T-helper 1 cell treated with Interleukin-12 subunit alpha and Interleukin-12 subunit beta and Interleukin-4 antibody, amounts not matched to agents 30 μg/mL and 1 μg/mL, for 36 hours (primary cell): ENCODE results near the gene C3.

Experiments
- H3K27ac Mint-ChIP-seq: one replicate; pipeline ENCODE4 v1.8.0; 2021; ENCODE audit warnings: mild to moderate bottlenecking, mixed read lengths
- H3K27me3 Mint-ChIP-seq: one replicate; pipeline ENCODE4 v1.8.0; 2021; ENCODE audit warnings: low read depth, mixed read lengths
- H3K36me3 Mint-ChIP-seq: one replicate; pipeline ENCODE4 v1.8.0; 2021; ENCODE audit warnings: low read depth, mixed read lengths
- H3K4me1 Mint-ChIP-seq: one replicate; pipeline ENCODE4 v1.8.0; 2021; ENCODE audit warnings: low read depth, mixed read lengths
- H3K4me3 Mint-ChIP-seq: one replicate; pipeline ENCODE4 v1.8.0; 2021; ENCODE audit warnings: mild to moderate bottlenecking, moderate library complexity, mixed read lengths
- H3K9me3 Mint-ChIP-seq: one replicate; pipeline ENCODE4 v1.8.0; 2021; ENCODE audit warnings: mixed read lengths

C3 gene

GRCh38 chr19:6729573-6730152 is 9.2 kb upstream of the C3 start:
- no peak overlapping the region for H3K4me3 Mint-ChIP-seq
- no peaks in the 10 kb centered on the region for H3K9me3 Mint-ChIP-seq
- H3K4me1 Mint-ChIP-seq = peaks cover 4% of the 10 kb centered on the region
- H3K27me3 Mint-ChIP-seq = no peaks in the 10 kb centered on the region
- H3K27ac Mint-ChIP-seq = no peak overlapping the region
- H3K36me3 Mint-ChIP-seq = peaks cover 12% of the 10 kb centered on the region

GRCh38 chr19:6728346-6728745 is 7.9 kb upstream of the C3 start:
- Mint-ChIP-seq H3K4me3 (no peak overlapping the region), H3K4me1 (peaks cover 7% of the 10 kb centered on the region), H3K27ac (no peak overlapping the region), H3K36me3 (peaks cover 10% of the 10 kb centered on the region), H3K27me3 (peaks cover 3% of the 10 kb centered on the region), H3K9me3 (no peaks in the 10 kb centered on the region)

- no peak overlapping the region for H3K4me3 Mint-ChIP-seq
- H3K4me1 Mint-ChIP-seq = peaks cover 20% of the 10 kb centered on the region
- peaks cover 3% of the 10 kb centered on the region for H3K27me3 Mint-ChIP-seq
- no peak overlapping the region for H3K27ac Mint-ChIP-seq
- peaks cover 4% of the 10 kb centered on the region for H3K36me3 Mint-ChIP-seq
- no peaks in the 10 kb centered on the region for H3K9me3 Mint-ChIP-seq
Measured at GRCh38 chr19:6725513-6726231, 5.2 kb upstream of the C3 start.

- no peak overlapping the region for H3K4me3 Mint-ChIP-seq
- H3K27ac Mint-ChIP-seq = no peak overlapping the region
- peaks cover 4% of the 10 kb centered on the region for H3K36me3 Mint-ChIP-seq
- peaks cover 27% of the 10 kb centered on the region for H3K4me1 Mint-ChIP-seq
- H3K9me3 Mint-ChIP-seq = no peaks in the 10 kb centered on the region
- peaks cover 3% of the 10 kb centered on the region for H3K27me3 Mint-ChIP-seq
Measured at GRCh38 chr19:6724631-6725492, 4.4 kb upstream of the C3 start.

GRCh38 chr19:6723738-6724137 is 3.3 kb upstream of the C3 start:
- Mint-ChIP-seq H3K9me3 (no peaks in the 10 kb centered on the region), H3K36me3 (no peaks in the 10 kb centered on the region), H3K27ac (no peak overlapping the region), H3K4me1 (peaks cover 31% of the 10 kb centered on the region), H3K4me3 (no peak overlapping the region), H3K27me3 (peaks cover 9% of the 10 kb centered on the region)

GRCh38 chr19:6723108-6723618 is 2.7 kb upstream of the C3 start:
- H3K4me3 Mint-ChIP-seq = no peak overlapping the region
- H3K27me3 Mint-ChIP-seq = peaks cover 9% of the 10 kb centered on the region
- H3K27ac Mint-ChIP-seq = no peak overlapping the region
- H3K4me1 Mint-ChIP-seq = peaks cover 30% of the 10 kb centered on the region
- H3K36me3 Mint-ChIP-seq = no peaks in the 10 kb centered on the region
- no peaks in the 10 kb centered on the region for H3K9me3 Mint-ChIP-seq

- H3K27me3 Mint-ChIP-seq = peaks cover 9% of the 10 kb centered on the region
- no peaks in the 10 kb centered on the region for H3K36me3 Mint-ChIP-seq
- H3K9me3 Mint-ChIP-seq = peaks cover 4% of the 10 kb centered on the region
- H3K4me3 Mint-ChIP-seq = no peak overlapping the region
- no peak overlapping the region for H3K27ac Mint-ChIP-seq
- H3K4me1 Mint-ChIP-seq = peaks cover 34% of the 10 kb centered on the region
Measured at GRCh38 chr19:6721773-6722172, 1.3 kb upstream of the C3 start.

- peaks cover 4% of the 10 kb centered on the region for H3K9me3 Mint-ChIP-seq
- H3K36me3 Mint-ChIP-seq = no peaks in the 10 kb centered on the region
- H3K4me1 Mint-ChIP-seq = peaks cover 37% of the 10 kb centered on the region
- H3K4me3 Mint-ChIP-seq = no peak overlapping the region
- H3K27me3 Mint-ChIP-seq = peaks cover 9% of the 10 kb centered on the region
- peak overlapping the region; percentile 11 for H3K27ac Mint-ChIP-seq
Measured at GRCh38 chr19:6721138-6721474, 656 bp upstream of the C3 start.

- peaks cover 4% of the 10 kb centered on the region for H3K9me3 Mint-ChIP-seq
- H3K4me1 Mint-ChIP-seq = peaks cover 36% of the 10 kb centered on the region
- no peaks in the 10 kb centered on the region for H3K36me3 Mint-ChIP-seq
- no peak overlapping the region for H3K4me3 Mint-ChIP-seq
- peaks cover 9% of the 10 kb centered on the region for H3K27me3 Mint-ChIP-seq
- H3K27ac Mint-ChIP-seq = peak overlapping the region; percentile 2
Measured at GRCh38 chr19:6719992-6720368, 470 bp downstream of the C3 start.

- H3K27ac Mint-ChIP-seq = peak overlapping the region; percentile 2
- H3K9me3 Mint-ChIP-seq = peaks cover 4% of the 10 kb centered on the region
- H3K4me3 Mint-ChIP-seq = no peak overlapping the region
Measured at GRCh38 chr19:6719540-6719861, 949 bp downstream of the C3 start.

GRCh38 chr19:6718741-6719539 is 1.5 kb downstream of the C3 start:
- peaks cover 9% of the 10 kb centered on the region for H3K27me3 Mint-ChIP-seq
- H3K4me3 Mint-ChIP-seq = no peak overlapping the region

More at GRCh38 chr19:6719540-6719861, 949 bp downstream of the C3 start:
- H3K4me1 Mint-ChIP-seq = peaks cover 35% of the 10 kb centered on the region
- H3K27me3 Mint-ChIP-seq = peaks cover 9% of the 10 kb centered on the region
- H3K36me3 Mint-ChIP-seq = no peaks in the 10 kb centered on the region

GRCh38 chr19:6718111-6718740 is 2.2 kb downstream of the C3 start:
- Mint-ChIP-seq H3K36me3 (no peaks in the 10 kb centered on the region), H3K27ac (no peak overlapping the region), H3K27me3 (peaks cover 5% of the 10 kb centered on the region), H3K4me1 (peaks cover 32% of the 10 kb centered on the region), H3K9me3 (peaks cover 4% of the 10 kb centered on the region), H3K4me3 (no peak overlapping the region)

More at GRCh38 chr19:6718741-6719539, 1.5 kb downstream of the C3 start:
- peaks cover 4% of the 10 kb centered on the region for H3K9me3 Mint-ChIP-seq
- peaks cover 35% of the 10 kb centered on the region for H3K4me1 Mint-ChIP-seq
- H3K27ac Mint-ChIP-seq = no peak overlapping the region
- H3K36me3 Mint-ChIP-seq = no peaks in the 10 kb centered on the region

- no peaks in the 10 kb centered on the region for H3K36me3 Mint-ChIP-seq
- H3K27ac Mint-ChIP-seq = peak overlapping the region; percentile 41
- H3K9me3 Mint-ChIP-seq = peaks cover 4% of the 10 kb centered on the region
- peaks cover 8% of the 10 kb centered on the region for H3K27me3 Mint-ChIP-seq
- H3K4me3 Mint-ChIP-seq = peak overlapping the region; percentile 0
- H3K4me1 Mint-ChIP-seq = peaks cover 28% of the 10 kb centered on the region
Measured at GRCh38 chr19:6717441-6717971, 2.9 kb downstream of the C3 start.
